ENCODE results near the gene METTL1. TPM values are rescaled to one million over a fixed set of nuclear protein-coding genes. Genes with fewer than 3 reads are reported as not detected.
"Not testable (repeated sequence)": the region's sequence is repeated elsewhere in the genome, so short reads cannot be mapped to it uniquely, and the experiment has no call there.

Gene METTL1
- polyA plus RNA-seq, 4 donors = 2.2 to 21.9 (median 11.6) TPM

DNA sequence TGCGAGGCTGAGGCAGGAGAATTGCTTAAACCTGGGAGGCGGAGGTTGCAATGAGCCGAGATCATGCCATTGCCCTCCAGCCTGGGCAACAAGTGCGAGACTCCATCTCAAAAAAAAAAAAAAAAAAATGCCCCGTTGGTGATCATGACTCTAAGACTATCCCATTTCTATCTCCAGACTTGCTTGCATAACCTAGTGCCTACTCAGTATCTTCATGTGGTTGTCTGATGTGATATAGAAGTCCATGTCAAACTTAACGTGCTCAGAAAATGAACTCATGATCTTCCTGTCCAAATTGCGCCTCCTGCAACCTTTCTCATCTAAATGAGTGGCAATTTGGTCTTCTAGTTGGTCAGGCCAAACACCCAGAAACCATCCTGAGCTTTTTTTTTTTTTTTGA lies 6.0 kb upstream of the METTL1 start:
- Histone ChIP-seq H3K36me3 (ENCODE audit: control insufficient read depth in 3 of 3, insufficient read depth in 2 of 3, low read depth in 1 of 3, low read length in 3 of 3) (peaks cover 0 to 15% (median 0%) of the 10 kb centered on the region in 3 donors), H3K27me3 (ENCODE audit: control insufficient read depth in 3 of 3, insufficient read depth in 3 of 3, low read length in 3 of 3) (no peaks in the 10 kb centered on the region), H3K9me3 (ENCODE audit: control insufficient read depth in 2 of 2, insufficient read depth in 1 of 2, low read depth in 1 of 2, low read length in 1 of 2) (no peaks in the 10 kb centered on the region), H3K27ac (ENCODE audit: low read depth in 1 of 3, low read length in 2 of 3) (no peak overlapping the region), H3K4me3 (ENCODE audit: low read depth in 1 of 3, low read length in 3 of 3) (no peak overlapping the region), H3K4me1 (ENCODE audit: control insufficient read depth in 3 of 3, insufficient read depth in 2 of 3, low read depth in 1 of 3, low read length in 2 of 3) (peaks cover 0 to 2% (median 0%) of the 10 kb centered on the region in 3 donors)
- WGBS, 3 donors = 87 to 94% (median 89%) methylated on average over 7 of the region's 7 CpGs
- no peak for DNase-seq
- FAIRE-seq = no peak

DNA sequence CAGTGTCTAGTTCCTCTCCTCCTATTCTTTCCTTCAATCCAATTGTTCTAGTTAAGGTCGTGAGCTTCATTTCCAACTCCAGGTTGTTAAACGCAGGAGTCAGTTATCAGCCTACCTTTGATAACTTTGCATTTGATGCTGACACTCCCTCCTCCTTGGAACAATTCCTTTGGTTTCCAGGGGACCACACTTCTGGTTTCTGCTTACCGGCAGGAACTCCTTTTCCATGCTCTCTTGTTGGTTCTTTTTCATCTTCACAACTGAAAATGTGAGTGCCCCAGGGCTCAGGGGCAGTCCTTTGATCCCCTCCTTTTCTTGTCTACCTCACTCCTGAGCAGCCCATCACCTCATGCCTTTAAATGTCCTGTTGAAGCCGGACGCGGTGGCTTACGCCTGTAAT lies 5.5 kb upstream of the METTL1 start:
- DNase-seq (no peak), FAIRE-seq (no peak)
- Histone ChIP-seq H3K9me3 (ENCODE audit: control insufficient read depth in 2 of 2, insufficient read depth in 1 of 2, low read depth in 1 of 2, low read length in 1 of 2) (no peaks in the 10 kb centered on the region), H3K27me3 (ENCODE audit: control insufficient read depth in 3 of 3, insufficient read depth in 3 of 3, low read length in 3 of 3) (no peaks in the 10 kb centered on the region), H3K4me3 (ENCODE audit: low read depth in 1 of 3, low read length in 3 of 3) (no peak overlapping the region), H3K4me1 (ENCODE audit: control insufficient read depth in 3 of 3, insufficient read depth in 2 of 3, low read depth in 1 of 3, low read length in 2 of 3) (peaks cover 0 to 2% (median 0%) of the 10 kb centered on the region in 3 donors), H3K36me3 (ENCODE audit: control insufficient read depth in 3 of 3, insufficient read depth in 2 of 3, low read depth in 1 of 3, low read length in 3 of 3) (peaks cover 0 to 15% (median 0%) of the 10 kb centered on the region in 3 donors), H3K27ac (ENCODE audit: low read depth in 1 of 3, low read length in 2 of 3) (no peak overlapping the region)
- 87 to 90% (median 90%) methylated on average over 7 of the region's 7 CpGs for WGBS, 3 donors

DNA sequence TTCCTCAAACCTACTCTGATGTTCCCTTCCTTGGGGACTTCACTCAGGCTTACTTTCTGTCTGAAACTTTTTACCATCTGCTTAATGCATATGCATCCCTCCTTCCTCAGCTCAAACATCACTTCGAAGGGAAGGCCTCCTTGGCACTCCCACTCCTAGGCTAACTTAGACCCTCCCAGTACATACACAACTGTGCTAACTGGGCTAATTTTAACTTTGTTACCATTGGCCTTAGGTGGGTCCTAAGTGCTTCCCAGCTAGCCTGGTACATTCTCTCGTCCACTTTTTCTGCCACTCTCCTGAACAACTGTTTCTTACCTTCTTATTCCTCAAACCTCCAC lies 4.3 kb upstream of the METTL1 start:
- Histone ChIP-seq H3K4me3 (ENCODE audit: low read depth in 1 of 3, low read length in 3 of 3) (no peak overlapping the region), H3K9me3 (ENCODE audit: control insufficient read depth in 2 of 2, insufficient read depth in 1 of 2, low read depth in 1 of 2, low read length in 1 of 2) (no peaks in the 10 kb centered on the region), H3K27me3 (ENCODE audit: control insufficient read depth in 3 of 3, insufficient read depth in 3 of 3, low read length in 3 of 3) (no peaks in the 10 kb centered on the region), H3K27ac (ENCODE audit: low read depth in 1 of 3, low read length in 2 of 3) (no peak overlapping the region), H3K36me3 (ENCODE audit: control insufficient read depth in 3 of 3, insufficient read depth in 2 of 3, low read depth in 1 of 3, low read length in 3 of 3) (peaks cover 0 to 15% (median 0%) of the 10 kb centered on the region in 3 donors), H3K4me1 (ENCODE audit: control insufficient read depth in 3 of 3, insufficient read depth in 2 of 3, low read depth in 1 of 3, low read length in 2 of 3) (peaks cover 0 to 5% (median 4%) of the 10 kb centered on the region in 3 donors)
- FAIRE-seq (no peak), DNase-seq (no peak)
- 86 to 98% (median 89%) methylated on average over 2 of the region's 2 CpGs for WGBS, 3 donors

DNA sequence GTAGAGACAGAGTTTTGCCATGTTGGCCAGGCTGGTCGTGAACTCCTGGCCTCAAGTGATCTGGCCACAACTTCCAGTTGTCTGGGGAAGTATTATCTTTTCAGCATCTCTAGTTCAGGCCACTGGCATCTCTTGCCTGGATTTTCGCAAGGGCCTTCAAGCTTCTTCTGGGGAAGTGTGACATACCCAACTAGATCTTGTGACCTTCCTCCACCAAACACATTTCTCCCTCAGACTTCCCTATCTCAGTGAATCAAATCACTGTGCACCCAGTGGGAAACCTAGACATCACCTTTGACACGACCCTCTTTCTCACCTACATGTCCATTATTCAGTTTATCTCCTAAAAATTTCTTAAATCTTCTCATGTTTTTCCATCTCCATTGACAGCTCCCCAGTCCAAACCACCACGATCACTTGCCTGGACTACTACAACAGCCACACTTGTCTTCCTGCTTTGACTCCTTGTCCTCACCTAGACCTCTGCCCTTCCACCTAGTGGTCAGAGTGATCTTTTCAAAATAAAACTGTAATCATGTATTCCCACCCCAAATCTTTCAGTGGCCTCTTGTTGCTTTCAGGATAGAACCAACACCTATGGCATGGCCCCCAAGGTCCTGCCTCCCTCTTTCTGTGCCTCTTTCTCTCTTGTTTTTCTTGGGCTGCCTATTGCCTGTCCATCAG lies 3.8 kb upstream of the METTL1 start:
- peaks cover 0 to 18% (median 0%) of the 10 kb centered on the region in 3 donors for H3K36me3 ChIP-seq (ENCODE audit: control insufficient read depth in 3 of 3, insufficient read depth in 2 of 3, low read depth in 1 of 3, low read length in 3 of 3)
- WGBS, 3 donors = 78 to 83% (median 83%) methylated on average over 4 of the region's 4 CpGs
- FAIRE-seq = no peak

DNA sequence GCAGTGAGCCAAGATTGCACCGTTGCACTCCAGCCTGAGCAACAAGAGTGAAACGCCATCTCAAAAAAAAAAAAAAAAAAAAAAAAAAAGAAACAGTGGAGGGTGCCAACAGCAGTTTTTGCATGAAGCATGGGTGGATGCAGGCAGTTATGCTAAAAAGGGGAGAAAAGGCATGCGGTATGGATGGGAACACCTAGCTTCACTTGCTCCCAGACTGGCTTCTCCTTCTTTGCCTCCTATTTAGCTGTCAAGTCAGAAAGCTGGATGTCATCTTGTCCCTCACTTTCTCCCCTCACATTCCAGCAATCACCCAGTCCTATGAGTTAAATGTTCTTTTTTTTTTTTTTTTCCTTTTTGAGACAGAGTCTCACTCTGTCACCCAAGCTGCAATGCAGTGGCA lies 3.1 kb upstream of the METTL1 start:
- H3K27me3 ChIP-seq (ENCODE audit: control insufficient read depth in 3 of 3, insufficient read depth in 3 of 3, low read length in 3 of 3) = no peaks in the 10 kb centered on the region
- no peak overlapping the region for H3K27ac ChIP-seq (ENCODE audit: low read depth in 1 of 3, low read length in 2 of 3)
- FAIRE-seq (no peak), DNase-seq (no peak)
- no peak overlapping the region for H3K4me3 ChIP-seq (ENCODE audit: low read depth in 1 of 3, low read length in 3 of 3)
- H3K9me3 ChIP-seq (ENCODE audit: control insufficient read depth in 2 of 2, insufficient read depth in 1 of 2, low read depth in 1 of 2, low read length in 1 of 2) = no peaks in the 10 kb centered on the region
- H3K4me1 ChIP-seq (ENCODE audit: control insufficient read depth in 3 of 3, insufficient read depth in 2 of 3, low read depth in 1 of 3, low read length in 2 of 3) = peaks cover 0 to 11% (median 6%) of the 10 kb centered on the region in 3 donors
- peaks cover 0 to 20% (median 0%) of the 10 kb centered on the region in 3 donors for H3K36me3 ChIP-seq (ENCODE audit: control insufficient read depth in 3 of 3, insufficient read depth in 2 of 3, low read depth in 1 of 3, low read length in 3 of 3)
- WGBS, 3 donors = 84 to 90% (median 86%) methylated on average over 3 of the region's 3 CpGs

More for the DNA sequence above, 3.8 kb upstream of the METTL1 start:
- Histone ChIP-seq H3K4me3 (ENCODE audit: low read depth in 1 of 3, low read length in 3 of 3) (no peak overlapping the region), H3K9me3 (ENCODE audit: control insufficient read depth in 2 of 2, insufficient read depth in 1 of 2, low read depth in 1 of 2, low read length in 1 of 2) (no peaks in the 10 kb centered on the region), H3K27me3 (ENCODE audit: control insufficient read depth in 3 of 3, insufficient read depth in 3 of 3, low read length in 3 of 3) (no peaks in the 10 kb centered on the region), H3K4me1 (ENCODE audit: control insufficient read depth in 3 of 3, insufficient read depth in 2 of 3, low read depth in 1 of 3, low read length in 2 of 3) (peaks cover 0 to 10% (median 6%) of the 10 kb centered on the region in 3 donors), H3K27ac (ENCODE audit: low read depth in 1 of 3, low read length in 2 of 3) (no peak overlapping the region)
- no peak for DNase-seq

DNA sequence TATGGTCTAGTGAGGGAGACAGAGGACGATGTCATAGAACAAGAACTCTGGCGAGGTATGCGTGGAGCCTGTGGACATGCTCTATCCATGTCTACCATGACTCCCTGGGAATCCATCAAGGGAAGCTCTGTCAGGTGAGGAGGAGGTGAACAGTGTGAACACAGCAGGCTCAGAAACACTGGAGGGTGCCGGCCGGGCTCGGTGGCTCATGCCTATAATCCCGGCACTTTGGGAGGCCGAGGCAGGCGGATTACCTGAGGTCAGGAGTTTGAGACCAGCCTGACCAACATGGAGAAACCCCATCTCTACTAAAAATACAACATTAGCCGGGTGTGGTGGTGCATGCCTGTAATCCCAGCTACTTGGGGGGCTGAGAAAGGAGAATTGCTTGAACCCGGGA lies 2.7 kb upstream of the METTL1 start:
- DNase-seq; H3K27me3 ChIP-seq (ENCODE audit: control insufficient read depth in 3 of 3, insufficient read depth in 3 of 3, low read length in 3 of 3); H3K27ac ChIP-seq (ENCODE audit: low read depth in 1 of 3, low read length in 2 of 3); H3K9me3 ChIP-seq (ENCODE audit: control insufficient read depth in 2 of 2, insufficient read depth in 1 of 2, low read depth in 1 of 2, low read length in 1 of 2); H3K4me3 ChIP-seq (ENCODE audit: low read depth in 1 of 3, low read length in 3 of 3); FAIRE-seq: not testable (repeated sequence)
- 94 to 97% (median 96%) methylated on average over 11 of the region's 11 CpGs for WGBS, 3 donors
- peaks cover 0 to 19% (median 0%) of the 10 kb centered on the region in 3 donors for H3K36me3 ChIP-seq (ENCODE audit: control insufficient read depth in 3 of 3, insufficient read depth in 2 of 3, low read depth in 1 of 3, low read length in 3 of 3)
- H3K4me1 ChIP-seq (ENCODE audit: control insufficient read depth in 3 of 3, insufficient read depth in 2 of 3, low read depth in 1 of 3, low read length in 2 of 3) = peaks cover 0 to 11% (median 6%) of the 10 kb centered on the region in 3 donors

DNA sequence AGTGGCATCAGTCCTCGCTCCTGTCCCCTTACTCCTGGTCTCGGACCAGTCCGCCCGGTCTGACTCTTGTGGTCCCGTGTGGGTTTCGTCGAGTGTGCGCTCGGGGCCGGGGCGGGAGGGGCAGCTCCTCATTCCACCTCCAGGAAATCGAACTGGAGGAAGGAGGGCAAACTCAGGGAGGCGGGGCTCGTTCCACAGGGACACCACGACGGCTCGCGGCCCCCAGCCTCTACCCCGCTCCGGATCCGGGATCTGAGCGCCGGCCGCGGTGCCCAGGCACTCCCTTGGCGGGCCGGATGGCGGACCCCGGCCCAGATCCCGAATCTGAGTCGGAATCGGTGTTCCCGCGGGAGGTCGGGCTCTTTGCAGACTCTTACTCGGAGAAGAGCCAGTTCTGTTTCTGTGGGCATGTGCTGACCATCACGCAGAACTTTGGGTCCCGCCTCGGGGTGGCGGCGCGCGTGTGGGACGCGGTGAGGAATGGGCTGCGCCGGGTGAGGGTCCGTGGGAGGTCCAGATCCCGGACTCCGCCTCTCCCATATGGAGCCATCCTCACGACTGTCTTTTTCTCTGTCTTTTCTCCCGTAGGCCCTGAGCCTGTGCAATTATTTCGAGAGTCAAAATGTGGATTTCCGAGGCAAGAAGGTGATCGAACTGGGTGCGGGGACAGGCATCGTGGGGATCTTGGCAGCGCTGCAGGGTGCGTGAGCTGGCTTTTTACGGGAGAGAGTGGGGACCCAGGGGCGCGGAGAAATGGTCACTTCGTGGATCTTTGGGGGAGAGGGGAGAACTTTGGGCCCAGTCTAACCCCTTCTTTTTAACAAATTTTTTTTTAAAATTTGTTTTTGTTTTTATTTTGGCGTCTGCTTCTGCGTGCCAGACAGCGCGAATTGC lies 771 bp upstream of the METTL1 start, which contains the start of gene EEF1AKMT3:
TSS of gene EEF1AKMT3 (plus strand) at position 186 of the 894 bp plus-strand sequence. CDS start at position 297, 111 bp downstream.
- Histone ChIP-seq H3K4me3 (ENCODE audit: low read depth in 1 of 3, low read length in 3 of 3) (peak within 1 kb of the TSS; percentile 62 to 96 (median 83)), H3K27ac (ENCODE audit: low read depth in 1 of 3, low read length in 2 of 3) (peak within 1 kb of the TSS; percentile 81 to 98 (median 96)), H3K36me3 (ENCODE audit: control insufficient read depth in 3 of 3, insufficient read depth in 2 of 3, low read depth in 1 of 3, low read length in 3 of 3) (peaks cover 0 to 28% (median 0%) of the 10 kb centered on the region in 3 donors), H3K9me3 (ENCODE audit: control insufficient read depth in 2 of 2, insufficient read depth in 1 of 2, low read depth in 1 of 2, low read length in 1 of 2) (no peaks in the 10 kb centered on the region), H3K4me1 (ENCODE audit: control insufficient read depth in 3 of 3, insufficient read depth in 2 of 3, low read depth in 1 of 3, low read length in 2 of 3) (peaks cover 0 to 11% (median 4%) of the 10 kb centered on the region in 3 donors), H3K27me3 (ENCODE audit: control insufficient read depth in 3 of 3, insufficient read depth in 3 of 3, low read length in 3 of 3) (peaks cover 0 to 1% (median 0%) of the 10 kb centered on the region in 3 donors)
- 2 to 4% (median 3%) methylated on average over 65 to 67 of the region's 67 CpGs for WGBS, 3 donors
- DNase-seq (peak in 1 of 2 donors; percentile 62), FAIRE-seq (no peak)

DNA sequence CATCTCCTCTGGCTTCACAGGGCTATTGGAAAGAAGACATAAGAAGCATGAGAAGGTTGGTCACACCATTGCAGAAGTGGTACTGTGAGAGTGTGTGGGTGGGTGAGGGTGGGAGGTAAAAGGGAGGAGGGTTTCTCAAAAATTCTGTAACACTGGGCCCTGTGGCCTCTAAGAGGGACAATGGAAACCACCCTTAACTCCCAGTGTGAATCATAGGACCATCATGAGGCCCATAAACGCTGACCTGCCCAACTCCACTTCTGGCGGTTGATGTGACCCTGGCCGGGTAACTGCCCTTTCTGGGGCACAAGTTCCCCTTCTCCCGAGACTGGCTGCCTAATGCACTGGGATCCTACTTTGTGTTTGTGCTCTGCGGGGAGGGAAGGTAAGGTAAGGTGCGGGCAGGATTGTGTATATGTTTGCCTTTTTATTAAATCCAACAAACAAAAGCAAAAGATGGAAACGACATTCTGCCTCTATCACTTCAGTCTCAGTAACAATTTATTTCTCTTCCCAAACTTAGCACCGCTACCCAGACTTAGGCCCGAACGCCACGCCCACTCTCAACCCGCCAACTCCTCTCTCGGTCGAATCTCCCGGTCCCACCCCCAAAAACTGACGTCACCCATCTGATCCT lies 551 bp downstream of the METTL1 start:
- peak overlapping the region; percentile 62 to 96 (median 83) for H3K4me3 ChIP-seq (ENCODE audit: low read depth in 1 of 3, low read length in 3 of 3)
- FAIRE-seq (no peak), DNase-seq (peak in 1 of 2 donors; percentile 76)
- WGBS, 3 donors = 3 to 4% (median 3%) methylated on average over 16 of the region's 16 CpGs
- no peaks in the 10 kb centered on the region for H3K9me3 ChIP-seq (ENCODE audit: control insufficient read depth in 2 of 2, insufficient read depth in 1 of 2, low read depth in 1 of 2, low read length in 1 of 2)
- peaks cover 3 to 14% (median 3%) of the 10 kb centered on the region in 3 donors for H3K27me3 ChIP-seq (ENCODE audit: control insufficient read depth in 3 of 3, insufficient read depth in 3 of 3, low read length in 3 of 3)
- H3K36me3 ChIP-seq (ENCODE audit: control insufficient read depth in 3 of 3, insufficient read depth in 2 of 3, low read depth in 1 of 3, low read length in 3 of 3) = peaks cover 0 to 25% (median 0%) of the 10 kb centered on the region in 3 donors
- peaks cover 0 to 20% (median 4%) of the 10 kb centered on the region in 3 donors for H3K4me1 ChIP-seq (ENCODE audit: control insufficient read depth in 3 of 3, insufficient read depth in 2 of 3, low read depth in 1 of 3, low read length in 2 of 3)
- peak overlapping the region in 2 of 3 donors; percentile 96 to 98 for H3K27ac ChIP-seq (ENCODE audit: low read depth in 1 of 3, low read length in 2 of 3)
